Ectodermal cell (in vitro differentiated cells): Measurements from ENCODE around the gene ZNF236.

Experiments used
- H3K27ac ChIP-seq: 2 replicates; pipeline ENCODE4 v1.7.0; 2013; ENCODE audit warnings: mild to moderate bottlenecking, low read depth, low read length; ENCODE audit not compliant: insufficient read depth, poor library complexity, severe bottlenecking
- H3K27me3 ChIP-seq: 2 replicates; pipeline ENCODE4 v1.7.0; 2013; ENCODE audit warnings: mild to moderate bottlenecking, low read length; ENCODE audit not compliant: insufficient read depth, control insufficient read depth, poor library complexity, severe bottlenecking
- H3K36me3 ChIP-seq: one replicate; pipeline ENCODE4 v1.7.0; 2013; ENCODE audit warnings: low read length; ENCODE audit not compliant: control insufficient read depth, insufficient read depth
- H3K4me1 ChIP-seq: one replicate; pipeline ENCODE4 v1.7.0; 2013; ENCODE audit warnings: low read length; ENCODE audit not compliant: control insufficient read depth, insufficient read depth
- H3K4me3 ChIP-seq: 2 replicates; pipeline ENCODE4 v1.7.0; 2013; ENCODE audit warnings: low read depth, low read length, control low read depth; ENCODE audit not compliant: insufficient read depth
- H3K9me3 ChIP-seq: 2 replicates; pipeline ENCODE4 v1.7.0; 2013; ENCODE audit warnings: mild to moderate bottlenecking, low read length, moderate library complexity; ENCODE audit not compliant: control insufficient read depth
- WGBS, 2 experiments: methylation state at CpG; one replicate each; pipeline ENCODE4 v1.1.7; 2013; ENCODE audit warnings: missing lambda C conversion rate in 2 of 2; 5-methylcytosine and 5-hydroxymethylcytosine counted together

Gene ZNF236

DNA sequence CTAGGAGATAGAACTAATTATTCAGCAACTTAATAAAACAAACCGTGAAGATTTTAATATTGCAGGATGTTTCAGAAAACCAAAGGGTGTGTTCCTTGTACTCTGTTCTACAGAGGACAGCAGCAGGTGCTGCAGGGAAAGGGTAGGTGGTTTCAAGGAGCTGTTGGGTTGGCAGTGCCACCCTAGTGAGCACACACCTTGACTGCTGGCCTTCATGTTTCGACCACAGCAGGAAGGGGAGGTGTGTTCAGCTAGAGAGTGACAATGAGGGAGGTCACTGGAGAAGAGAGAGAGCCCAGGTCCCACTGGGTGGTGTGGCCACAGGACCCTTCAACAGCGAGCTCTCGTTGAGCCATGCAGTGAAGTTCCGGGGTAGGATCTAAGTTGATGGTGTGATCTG is 98.6 kb downstream of the ZNF236 start:
- H3K36me3 ChIP-seq, result peaks cover 10% of the 10 kb centered on the region
- 96% methylated on average over 5 of the region's 5 CpGs for WGBS, 2 experiments

GRCh38 chr18:76922107-76922506 is 99.8 kb downstream of the ZNF236 start:
- 58 to 60% methylated on average over 10 of the region's 10 CpGs for whole genome bisulfite sequencing, 2 experiments
- peaks cover 10% of the 10 kb centered on the region for H3K36me3 ChIP-seq

More for the DNA sequence above, 98.6 kb downstream of the ZNF236 start:
- no peaks in the 10 kb centered on the region for H3K4me1 ChIP-seq
- H3K9me3 ChIP-seq, result no peaks in the 10 kb centered on the region
- H3K4me3 ChIP-seq, result no peak overlapping the region
- H3K27me3 ChIP-seq, result no peaks in the 10 kb centered on the region
- H3K27ac ChIP-seq, result no peak overlapping the region

GRCh38 chr18:76923485-76924085 is 101.2 kb downstream of the ZNF236 start:
- H3K4me3 ChIP-seq, result no peak overlapping the region
- no peaks in the 10 kb centered on the region for H3K27me3 ChIP-seq
- no peaks in the 10 kb centered on the region for H3K4me1 ChIP-seq
- H3K9me3 ChIP-seq, result no peaks in the 10 kb centered on the region
- peaks cover 10% of the 10 kb centered on the region for H3K36me3 ChIP-seq
- H3K27ac ChIP-seq, result no peak overlapping the region
- 67 to 74% methylated on average over 3 of the region's 3 CpGs for WGBS, 2 experiments

More at GRCh38 chr18:76922107-76922506, 99.8 kb downstream of the ZNF236 start:
- Histone ChIP-seq H3K4me3 (no peak overlapping the region), H3K9me3 (no peaks in the 10 kb centered on the region), H3K27ac (no peak overlapping the region), H3K27me3 (no peaks in the 10 kb centered on the region), H3K4me1 (no peaks in the 10 kb centered on the region)

- Histone ChIP-seq H3K9me3 (no peaks in the 10 kb centered on the region), H3K4me1 (no peaks in the 10 kb centered on the region), H3K36me3 (peaks cover 9% of the 10 kb centered on the region), H3K27me3 (no peaks in the 10 kb centered on the region), H3K27ac (no peak overlapping the region), H3K4me3 (no peak overlapping the region)
- WGBS, 2 experiments, result 95 to 96% methylated on average over 8 of the region's 8 CpGs
Measured at GRCh38 chr18:76925501-76925900, 103.1 kb downstream of the ZNF236 start.

GRCh38 chr18:76927223-76927725 is 104.9 kb downstream of the ZNF236 start:
- no peak overlapping the region for H3K4me3 ChIP-seq
- no peaks in the 10 kb centered on the region for H3K9me3 ChIP-seq
- no peaks in the 10 kb centered on the region for H3K4me1 ChIP-seq
- peaks cover 2% of the 10 kb centered on the region for H3K36me3 ChIP-seq
- no peak overlapping the region for H3K27ac ChIP-seq
- WGBS, 2 experiments, result 93 to 95% methylated on average over 6 of the region's 6 CpGs
- H3K27me3 ChIP-seq, result no peaks in the 10 kb centered on the region

DNA sequence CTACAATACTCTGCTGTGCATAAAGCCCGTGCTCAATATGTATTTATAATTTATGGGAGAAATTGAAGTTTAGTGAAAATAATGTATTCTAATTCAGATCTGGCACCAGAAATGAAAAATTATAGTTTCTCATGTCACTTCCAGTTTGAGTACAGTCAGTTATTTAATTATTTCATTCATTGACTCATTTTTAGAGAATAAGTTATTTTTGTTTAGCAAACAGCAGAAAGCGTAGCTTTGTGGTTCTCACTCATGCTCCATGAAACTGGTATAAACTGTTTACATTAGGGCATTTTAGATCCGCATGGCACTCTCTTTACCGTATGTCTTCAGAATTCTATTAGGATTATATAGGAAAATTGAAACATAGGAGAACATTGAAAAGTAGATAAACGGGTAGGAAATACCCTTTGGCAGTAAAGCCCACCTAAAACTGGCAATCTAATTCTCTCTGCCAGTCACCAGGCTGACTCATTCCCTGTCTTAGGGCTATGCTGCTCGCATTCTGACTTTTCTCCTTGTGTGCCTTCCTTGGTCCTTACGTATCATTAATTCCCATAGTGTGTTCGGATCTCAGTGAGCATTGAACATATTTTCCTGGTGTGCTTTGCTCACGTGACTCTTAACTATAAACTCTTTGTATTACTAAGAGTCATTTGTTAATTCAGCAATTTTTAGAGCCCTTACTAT is 106.0 kb downstream of the ZNF236 start:
- no peak overlapping the region for H3K27ac ChIP-seq
- no peak overlapping the region for H3K4me3 ChIP-seq
- H3K27me3 ChIP-seq, result no peaks in the 10 kb centered on the region
- peaks cover 2% of the 10 kb centered on the region for H3K36me3 ChIP-seq
- no peaks in the 10 kb centered on the region for H3K4me1 ChIP-seq
- WGBS, 2 experiments, result 94 to 97% methylated on average over 8 of the region's 9 CpGs
- H3K9me3 ChIP-seq, result no peaks in the 10 kb centered on the region

GRCh38 chr18:76931171-76931570 is 108.8 kb downstream of the ZNF236 start:
- Histone ChIP-seq H3K9me3 (no peaks in the 10 kb centered on the region), H3K36me3 (no peaks in the 10 kb centered on the region), H3K4me1 (no peaks in the 10 kb centered on the region), H3K27ac (no peak overlapping the region), H3K27me3 (no peaks in the 10 kb centered on the region), H3K4me3 (no peak overlapping the region)
- 92 to 97% methylated on average over 5 to 6 of the region's 6 CpGs for WGBS, 2 experiments

- Histone ChIP-seq H3K9me3 (no peaks in the 10 kb centered on the region), H3K4me1 (no peaks in the 10 kb centered on the region), H3K27me3 (no peaks in the 10 kb centered on the region), H3K36me3 (no peaks in the 10 kb centered on the region), H3K27ac (no peak overlapping the region), H3K4me3 (no peak overlapping the region)
- WGBS, 2 experiments, result 95 to 96% methylated on average over 11 of the region's 11 CpGs
Measured at GRCh38 chr18:76932026-76932819, 109.9 kb downstream of the ZNF236 start.

DNA sequence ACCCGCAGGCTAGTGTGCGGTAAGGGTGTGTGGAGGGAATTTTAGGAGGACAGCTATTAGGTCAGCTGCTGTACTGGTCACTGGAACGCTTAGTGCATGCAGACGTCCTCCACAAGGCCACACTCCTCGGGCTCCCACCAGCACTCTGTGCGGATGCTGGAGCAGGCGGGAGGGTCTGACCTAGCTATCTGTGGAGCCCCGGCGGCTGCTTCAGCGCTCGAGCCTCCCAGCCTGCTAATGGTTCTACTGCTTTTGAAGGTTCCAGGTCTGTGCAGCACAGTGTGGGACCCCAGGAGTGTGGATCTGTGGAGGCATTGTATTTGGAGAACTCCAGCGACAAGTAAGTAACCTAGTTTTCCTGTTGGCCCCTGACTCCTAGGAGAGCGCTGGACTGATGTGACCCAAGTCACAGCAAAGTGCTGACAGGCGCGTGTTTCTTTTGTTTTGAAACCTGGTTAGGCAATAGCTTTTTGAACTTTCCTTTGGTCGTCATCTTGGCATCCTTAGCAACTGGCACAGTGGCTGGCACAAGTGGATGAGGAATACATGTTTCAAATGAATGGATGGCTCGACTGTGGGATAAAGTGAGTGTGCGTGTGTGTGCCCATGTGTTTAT is 113.5 kb downstream of the ZNF236 start:
- WGBS, 2 experiments, result 95 to 96% methylated on average over 18 of the region's 18 CpGs
- H3K27ac ChIP-seq, result no peak overlapping the region
- H3K4me1 ChIP-seq, result no peaks in the 10 kb centered on the region
- H3K27me3 ChIP-seq, result no peaks in the 10 kb centered on the region
- H3K9me3 ChIP-seq, result no peaks in the 10 kb centered on the region
- H3K4me3 ChIP-seq, result no peak overlapping the region
- peaks cover 3% of the 10 kb centered on the region for H3K36me3 ChIP-seq

- peaks cover 5% of the 10 kb centered on the region for H3K36me3 ChIP-seq
- no peak overlapping the region for H3K4me3 ChIP-seq
- H3K9me3 ChIP-seq, result no peaks in the 10 kb centered on the region
- no peaks in the 10 kb centered on the region for H3K4me1 ChIP-seq
- 94 to 95% methylated on average over 11 of the region's 11 CpGs for WGBS, 2 experiments
- H3K27me3 ChIP-seq, result no peaks in the 10 kb centered on the region
- no peak overlapping the region for H3K27ac ChIP-seq
Measured at GRCh38 chr18:76936877-76937276, 114.5 kb downstream of the ZNF236 start.
